ENCODE data around the gene EFEMP1. TPM values are rescaled to one million over a fixed set of nuclear protein-coding genes. Genes with fewer than 3 reads are reported as not detected.
"Not testable (repeated sequence)": the region's sequence is repeated elsewhere in the genome, so short reads cannot be mapped to it uniquely, and the experiment has no call there.

Gene EFEMP1
- total RNA-seq, 1 experiment from 2014 or later, result not detected

GRCh38 chr2:55827855-55828254, 95.7 kb downstream of the EFEMP1 start:
- Mint-ChIP-seq H3K27ac (ENCODE audit: unreplicated experiment) (no peak overlapping the region), H3K36me3 (ENCODE audit: insufficient read depth, unreplicated experiment) (no peaks in the 10 kb centered on the region), H3K4me3 (ENCODE audit: unreplicated experiment) (no peak overlapping the region), H3K4me1 (ENCODE audit: low read depth, unreplicated experiment) (peaks cover 20% of the 10 kb centered on the region), H3K9me3 (ENCODE audit: unreplicated experiment) (no peaks in the 10 kb centered on the region), H3K27me3 (ENCODE audit: insufficient read depth, unreplicated experiment) (no peaks in the 10 kb centered on the region)
- no peaks in the 10 kb centered on the region; the same call in 1 of the 2 replicates for H3K4me1 ChIP-seq
- no peak overlapping the region for H3K4me3 ChIP-seq (ENCODE audit: low read depth, low read length)
- ChIA-PET CTCF (no interaction called here), POLR2A (no interaction called here)
- no peak for TF ChIP-seq CTCF (IDR thresholded peaks at IDR 0.05; ENCODE audit: insufficient read depth in 1 of 2, low read depth in 1 of 2, low read length in 1 of 2, severe bottlenecking in 1 of 2, unreplicated experiment in 1 of 2)
- no peaks in the 10 kb centered on the region for H3K36me3 ChIP-seq (ENCODE audit: control insufficient read depth, insufficient read depth, low read length)
- BruUV-seq (replicated peaks), result no TSS peak
- intact Hi-C loops (cut with micrococcal nuclease; ENCODE audit: unreplicated experiment), result no loop called here
- no peaks in the 10 kb centered on the region for H3K9me3 ChIP-seq
- DNase-seq, result no peak
- H3K27me3 ChIP-seq (replicated peaks; ENCODE audit: control insufficient read depth, insufficient read depth, low read length), result no peaks in the 10 kb centered on the region

GRCh38 chr2:55827428-55827827, 96.2 kb downstream of the EFEMP1 start:
- H3K9me3 Mint-ChIP-seq (ENCODE audit: unreplicated experiment); H3K27ac Mint-ChIP-seq (ENCODE audit: unreplicated experiment); H3K27me3 ChIP-seq (replicated peaks; ENCODE audit: control insufficient read depth, insufficient read depth, low read length); DNase-seq; H3K36me3 ChIP-seq (ENCODE audit: control insufficient read depth, insufficient read depth, low read length); H3K27me3 Mint-ChIP-seq (ENCODE audit: insufficient read depth, unreplicated experiment); POLR2A ChIA-PET; H3K4me1 ChIP-seq; H3K4me3 Mint-ChIP-seq (ENCODE audit: unreplicated experiment); H3K4me3 ChIP-seq (ENCODE audit: low read depth, low read length); H3K36me3 Mint-ChIP-seq (ENCODE audit: insufficient read depth, unreplicated experiment); CTCF ChIA-PET; intact Hi-C loops (cut with micrococcal nuclease; ENCODE audit: unreplicated experiment); BruUV-seq (replicated peaks); H3K9me3 ChIP-seq: not testable (repeated sequence)
- H3K4me1 Mint-ChIP-seq (ENCODE audit: low read depth, unreplicated experiment), result peaks cover 20% of the 10 kb centered on the region

GRCh38 chr2:55826246-55826645, 97.3 kb downstream of the EFEMP1 start:
- Mint-ChIP-seq H3K9me3 (ENCODE audit: unreplicated experiment) (no peaks in the 10 kb centered on the region), H3K4me1 (ENCODE audit: low read depth, unreplicated experiment) (peaks cover 20% of the 10 kb centered on the region), H3K27me3 (ENCODE audit: insufficient read depth, unreplicated experiment) (no peaks in the 10 kb centered on the region), H3K36me3 (ENCODE audit: insufficient read depth, unreplicated experiment) (no peaks in the 10 kb centered on the region), H3K27ac (ENCODE audit: unreplicated experiment) (no peak overlapping the region), H3K4me3 (ENCODE audit: unreplicated experiment) (no peak overlapping the region)
- DNase-seq, result no peak
- ChIA-PET CTCF (no interaction called here), POLR2A (no interaction called here)
- no peaks in the 10 kb centered on the region for H3K9me3 ChIP-seq
- intact Hi-C loops (cut with micrococcal nuclease; ENCODE audit: unreplicated experiment), result no loop called here
- no peaks in the 10 kb centered on the region for H3K36me3 ChIP-seq (ENCODE audit: control insufficient read depth, insufficient read depth, low read length)
- H3K4me1 ChIP-seq, result no peaks in the 10 kb centered on the region; the same call in 1 of the 2 replicates
- BruUV-seq (replicated peaks), result no TSS peak
- no peaks in the 10 kb centered on the region for H3K27me3 ChIP-seq (replicated peaks; ENCODE audit: control insufficient read depth, insufficient read depth, low read length)
- H3K4me3 ChIP-seq (ENCODE audit: low read depth, low read length), result no peak overlapping the region
- no peak for TF ChIP-seq CTCF (IDR thresholded peaks at IDR 0.05; ENCODE audit: insufficient read depth in 1 of 2, low read depth in 1 of 2, low read length in 1 of 2, severe bottlenecking in 1 of 2, unreplicated experiment in 1 of 2)

GRCh38 chr2:55824551-55825096, 99.0 kb downstream of the EFEMP1 start:
- Histone ChIP-seq H3K4me3 (ENCODE audit: low read depth, low read length) (no peak overlapping the region), H3K9me3 (no peaks in the 10 kb centered on the region), H3K27me3 (replicated peaks; ENCODE audit: control insufficient read depth, insufficient read depth, low read length) (no peaks in the 10 kb centered on the region), H3K4me1 (no peaks in the 10 kb centered on the region; the same call in 1 of the 2 replicates), H3K36me3 (ENCODE audit: control insufficient read depth, insufficient read depth, low read length) (no peaks in the 10 kb centered on the region)
- no TSS peak for BruUV-seq (replicated peaks)
- CTCF ChIA-PET, result no interaction called here
- Mint-ChIP-seq H3K27ac (ENCODE audit: unreplicated experiment) (no peak overlapping the region), H3K27me3 (ENCODE audit: insufficient read depth, unreplicated experiment) (no peaks in the 10 kb centered on the region), H3K36me3 (ENCODE audit: insufficient read depth, unreplicated experiment) (no peaks in the 10 kb centered on the region), H3K4me1 (ENCODE audit: low read depth, unreplicated experiment) (peaks cover 20% of the 10 kb centered on the region), H3K9me3 (ENCODE audit: unreplicated experiment) (no peaks in the 10 kb centered on the region), H3K4me3 (ENCODE audit: unreplicated experiment) (no peak overlapping the region)
- no peak for TF ChIP-seq CTCF (IDR thresholded peaks at IDR 0.05; ENCODE audit: insufficient read depth in 1 of 2, low read depth in 1 of 2, low read length in 1 of 2, severe bottlenecking in 1 of 2, unreplicated experiment in 1 of 2)
- no peak for DNase-seq
- POLR2A ChIA-PET, result no interaction called here
- intact Hi-C loops (cut with micrococcal nuclease; ENCODE audit: unreplicated experiment), result no loop called here
